Measurements from ENCODE around the gene SH3GL2.

Gene SH3GL2

DNA sequence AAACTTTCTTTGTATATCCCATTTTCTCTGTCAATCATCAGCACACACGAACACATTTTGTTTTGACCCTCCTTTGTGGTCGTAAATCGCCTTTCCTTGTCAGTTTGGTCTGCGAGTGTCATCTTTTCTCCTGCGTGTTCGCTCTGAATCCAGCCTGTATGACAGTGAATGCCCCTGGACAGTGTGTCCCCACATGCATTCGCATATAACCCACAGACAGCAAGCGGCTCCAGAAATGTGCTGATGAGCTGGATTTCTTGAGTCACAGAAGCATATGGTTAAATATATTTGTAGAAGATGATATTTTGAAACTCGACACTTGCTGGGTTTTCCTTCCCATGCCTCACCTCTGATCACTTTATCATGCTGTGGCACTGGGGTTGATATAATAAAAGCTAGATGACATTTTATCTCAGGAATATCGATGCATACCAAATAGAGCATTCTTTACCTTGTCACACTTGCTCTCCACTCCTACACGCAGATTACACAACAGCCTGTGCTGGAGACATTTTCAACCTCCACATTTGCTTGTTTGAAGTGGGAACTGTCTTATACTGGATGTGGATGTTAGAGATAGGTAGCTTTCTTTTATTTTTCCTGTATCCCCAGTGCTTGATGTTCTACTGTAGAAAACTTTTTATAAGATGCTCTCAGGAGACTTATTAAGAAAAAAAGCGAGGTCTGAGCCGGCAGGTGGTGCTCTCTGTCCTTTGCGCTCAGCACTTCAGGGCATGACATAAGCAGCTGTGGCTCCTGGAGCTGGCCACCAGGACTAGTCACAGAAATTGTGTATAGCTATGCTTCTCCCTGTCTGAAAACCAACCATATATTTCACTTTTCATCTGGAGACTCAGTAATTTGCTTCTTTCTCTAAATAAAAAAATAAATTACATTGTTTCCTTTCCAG, 215.1 kb downstream of the SH3GL2 start:
- no peaks in the 10 kb centered on the region for H3K27me3 ChIP-seq (ENCODE audit: control insufficient read depth in 1 of 2, insufficient read depth in 2 of 2, low read length in 2 of 2)
- H3K9ac ChIP-seq (ENCODE audit: low read length): no peak overlapping the region
- H3K27ac ChIP-seq (ENCODE audit: low read depth, low read length): no peak overlapping the region
- no peak overlapping the region for H3K4me3 ChIP-seq (ENCODE audit: low read depth in 1 of 2, low read length in 2 of 2)
- no peaks in the 10 kb centered on the region for H3K36me3 ChIP-seq (ENCODE audit: insufficient read depth, low read length)
- H3K4me1 ChIP-seq (ENCODE audit: insufficient read depth, low read length): no peaks in the 10 kb centered on the region
- H3K9me3 ChIP-seq (ENCODE audit: low read length): no peaks in the 10 kb centered on the region

DNA sequence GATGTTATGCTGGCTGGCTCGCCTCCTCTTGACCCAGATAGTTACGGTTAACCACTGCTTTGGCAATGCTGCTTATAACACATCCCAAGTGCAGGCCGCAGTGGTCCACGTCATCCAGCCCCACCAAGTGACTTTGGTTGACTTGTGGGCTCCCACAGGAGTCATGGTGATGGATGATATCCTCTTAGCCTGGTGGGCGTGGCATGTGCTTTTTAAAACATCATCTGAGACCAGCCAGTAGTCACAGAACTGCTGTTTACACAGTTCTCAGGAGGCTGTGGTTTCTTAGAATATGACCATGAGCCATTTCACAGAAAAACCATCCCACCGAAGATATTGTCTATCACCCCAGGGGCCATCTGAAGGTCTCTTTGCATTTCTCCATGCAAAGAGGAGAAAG, 216.9 kb downstream of the SH3GL2 start:
- Histone ChIP-seq H3K9ac (ENCODE audit: low read length) (no peak overlapping the region), H3K27me3 (ENCODE audit: control insufficient read depth in 1 of 2, insufficient read depth in 2 of 2, low read length in 2 of 2) (no peaks in the 10 kb centered on the region), H3K27ac (ENCODE audit: low read depth, low read length) (no peak overlapping the region), H3K36me3 (ENCODE audit: insufficient read depth, low read length) (no peaks in the 10 kb centered on the region), H3K9me3 (ENCODE audit: low read length) (no peaks in the 10 kb centered on the region), H3K4me3 (ENCODE audit: low read depth in 1 of 2, low read length in 2 of 2) (no peak overlapping the region), H3K4me1 (ENCODE audit: insufficient read depth, low read length) (no peaks in the 10 kb centered on the region)

DNA sequence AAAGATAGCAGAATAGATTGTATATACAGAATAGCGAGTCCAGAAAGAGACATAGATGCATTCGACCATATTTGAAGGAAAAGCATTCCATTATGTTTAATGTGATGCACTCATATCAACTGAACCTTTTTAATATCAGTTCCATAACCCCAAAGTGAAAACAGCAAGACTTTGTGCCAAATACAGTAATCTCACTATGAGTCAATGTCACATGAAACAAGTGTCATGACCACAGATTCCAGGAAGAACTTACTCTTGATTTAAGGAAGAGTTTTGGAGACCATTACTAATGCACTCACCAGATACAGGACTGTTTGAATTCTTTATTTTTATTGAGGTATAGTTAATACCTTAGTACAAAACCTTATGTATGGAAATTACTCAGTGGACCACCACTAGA, 220.5 kb downstream of the SH3GL2 start:
- no peak overlapping the region for H3K27ac ChIP-seq (ENCODE audit: low read depth, low read length)

DNA sequence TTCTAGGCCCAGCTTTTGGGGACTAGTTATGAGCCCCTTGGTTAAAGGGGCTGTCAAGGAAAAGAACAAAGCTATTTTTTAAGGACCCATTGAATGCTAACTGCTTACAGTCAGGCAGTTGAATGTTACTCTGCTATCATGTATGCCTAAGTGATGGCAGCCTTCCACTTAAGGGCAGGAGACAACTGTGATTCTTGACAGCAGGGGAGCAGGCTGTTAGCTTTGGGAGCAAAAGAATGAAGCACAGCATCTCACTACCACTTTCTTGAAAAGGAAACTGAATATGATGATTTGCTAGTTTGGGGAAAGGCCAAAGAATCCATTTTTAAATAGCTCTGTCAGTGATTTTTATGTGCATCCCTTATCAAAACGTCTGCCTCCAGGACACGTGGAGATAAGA, 221.6 kb downstream of the SH3GL2 start:
- Histone ChIP-seq H3K4me1 (ENCODE audit: insufficient read depth, low read length) (no peaks in the 10 kb centered on the region), H3K27me3 (ENCODE audit: control insufficient read depth in 1 of 2, insufficient read depth in 2 of 2, low read length in 2 of 2) (no peaks in the 10 kb centered on the region), H3K9ac (ENCODE audit: low read length) (no peak overlapping the region), H3K4me3 (ENCODE audit: low read depth in 1 of 2, low read length in 2 of 2) (no peak overlapping the region), H3K36me3 (ENCODE audit: insufficient read depth, low read length) (no peaks in the 10 kb centered on the region), H3K9me3 (ENCODE audit: low read length) (no peaks in the 10 kb centered on the region), H3K27ac (ENCODE audit: low read depth, low read length) (no peak overlapping the region)

More for the DNA sequence above, 220.5 kb downstream of the SH3GL2 start:
- Histone ChIP-seq H3K9me3 (ENCODE audit: low read length) (no peaks in the 10 kb centered on the region), H3K36me3 (ENCODE audit: insufficient read depth, low read length) (no peaks in the 10 kb centered on the region), H3K9ac (ENCODE audit: low read length) (no peak overlapping the region), H3K4me3 (ENCODE audit: low read depth in 1 of 2, low read length in 2 of 2) (no peak overlapping the region), H3K27me3 (ENCODE audit: control insufficient read depth in 1 of 2, insufficient read depth in 2 of 2, low read length in 2 of 2) (no peaks in the 10 kb centered on the region), H3K4me1 (ENCODE audit: insufficient read depth, low read length) (no peaks in the 10 kb centered on the region)

DNA sequence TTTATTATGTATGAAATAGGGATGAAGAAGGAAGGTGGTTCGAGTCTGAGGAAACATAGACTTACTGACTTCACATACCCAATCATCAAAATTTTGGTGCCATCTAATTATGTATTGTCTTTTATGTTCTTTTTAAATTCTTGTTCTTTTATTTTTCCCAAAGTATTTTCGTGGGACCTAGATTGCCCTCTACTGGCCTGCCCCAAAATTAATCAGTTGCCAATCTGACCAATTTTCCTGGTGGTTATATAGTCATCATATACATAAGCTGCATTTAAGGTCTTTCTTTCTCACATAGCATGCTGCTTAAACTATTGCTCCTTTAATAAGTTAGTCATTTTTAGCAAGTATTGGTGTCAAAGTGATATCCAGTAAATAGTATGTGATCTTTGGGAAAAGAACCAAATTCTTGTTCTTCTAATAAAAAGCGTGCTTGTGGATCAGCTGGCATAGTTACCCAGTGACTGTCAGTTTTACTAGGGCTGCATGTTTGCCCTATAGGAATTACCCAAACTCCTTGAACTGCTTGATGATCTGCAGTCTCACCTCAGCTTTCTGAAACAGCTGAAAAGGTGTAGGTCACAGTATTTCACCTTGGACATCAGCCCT, 223.5 kb downstream of the SH3GL2 start:
- Histone ChIP-seq H3K9me3 (ENCODE audit: low read length) (no peaks in the 10 kb centered on the region), H3K36me3 (ENCODE audit: insufficient read depth, low read length) (no peaks in the 10 kb centered on the region), H3K9ac (ENCODE audit: low read length) (no peak overlapping the region), H3K27me3 (ENCODE audit: control insufficient read depth in 1 of 2, insufficient read depth in 2 of 2, low read length in 2 of 2) (no peaks in the 10 kb centered on the region), H3K4me1 (ENCODE audit: insufficient read depth, low read length) (no peaks in the 10 kb centered on the region), H3K27ac (ENCODE audit: low read depth, low read length) (no peak overlapping the region), H3K4me3 (ENCODE audit: low read depth in 1 of 2, low read length in 2 of 2) (no peak overlapping the region)

DNA sequence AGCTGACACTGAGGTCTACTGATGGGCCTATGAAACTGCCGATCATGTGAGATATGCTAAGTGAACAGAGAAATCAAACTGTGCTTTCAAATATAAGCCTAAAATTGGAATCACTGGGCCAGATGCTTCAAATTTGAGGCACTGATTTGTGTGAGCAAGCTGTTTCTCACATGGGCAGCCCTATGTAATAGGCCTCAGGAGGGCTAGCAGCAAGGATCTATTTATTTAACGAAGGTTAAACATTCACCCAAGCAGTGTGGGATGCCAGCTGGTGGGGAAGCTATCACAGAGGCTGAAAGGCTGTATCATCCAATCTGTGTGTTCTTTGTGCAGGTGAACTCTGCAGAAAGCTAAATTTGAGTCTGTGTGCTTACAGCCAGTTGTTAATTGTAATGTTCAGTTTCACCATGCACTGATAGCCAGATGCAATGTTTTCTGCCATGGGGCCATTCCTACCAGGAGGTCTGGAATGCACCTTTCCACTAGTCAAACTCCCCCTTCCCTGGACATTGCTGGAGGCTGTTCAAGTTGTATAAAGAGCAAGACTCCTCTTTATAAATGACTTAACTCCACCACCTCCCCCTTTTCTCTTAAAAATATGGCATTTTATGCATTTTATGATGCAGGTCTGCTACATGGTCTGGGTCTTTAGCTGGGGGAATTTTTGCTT, 228.9 kb downstream of the SH3GL2 start:
- Histone ChIP-seq H3K4me3 (ENCODE audit: low read depth in 1 of 2, low read length in 2 of 2) (no peak overlapping the region), H3K36me3 (ENCODE audit: insufficient read depth, low read length) (no peaks in the 10 kb centered on the region), H3K27me3 (ENCODE audit: control insufficient read depth in 1 of 2, insufficient read depth in 2 of 2, low read length in 2 of 2) (no peaks in the 10 kb centered on the region), H3K27ac (ENCODE audit: low read depth, low read length) (no peak overlapping the region), H3K4me1 (ENCODE audit: insufficient read depth, low read length) (peaks cover 4% of the 10 kb centered on the region), H3K9me3 (ENCODE audit: low read length) (no peaks in the 10 kb centered on the region), H3K9ac (ENCODE audit: low read length) (no peak overlapping the region)

DNA sequence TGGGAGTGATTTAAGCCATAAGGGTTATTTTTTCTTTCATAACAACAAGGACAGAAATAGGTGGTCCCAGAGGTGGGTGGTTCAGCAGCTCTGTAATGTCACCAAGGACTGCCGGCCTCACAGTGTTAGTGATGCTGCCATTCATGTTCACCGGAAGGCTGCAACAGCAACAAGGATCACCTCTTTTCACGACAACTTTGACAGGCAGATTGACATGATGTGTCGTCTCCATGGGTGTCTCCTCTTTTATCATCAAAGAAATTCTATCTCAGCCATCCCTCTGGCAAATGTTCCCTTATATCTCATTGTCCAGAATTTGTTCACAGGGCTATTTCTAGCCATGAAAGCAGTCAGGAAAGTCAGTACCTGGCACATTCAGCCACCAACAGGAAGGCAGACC, 231.5 kb downstream of the SH3GL2 start:
- H3K4me1 ChIP-seq (ENCODE audit: insufficient read depth, low read length): peaks cover 4% of the 10 kb centered on the region
- H3K27ac ChIP-seq (ENCODE audit: low read depth, low read length): no peak overlapping the region
- no peak overlapping the region for H3K9ac ChIP-seq (ENCODE audit: low read length)
- no peaks in the 10 kb centered on the region for H3K27me3 ChIP-seq (ENCODE audit: control insufficient read depth in 1 of 2, insufficient read depth in 2 of 2, low read length in 2 of 2)
- H3K36me3 ChIP-seq (ENCODE audit: insufficient read depth, low read length): no peaks in the 10 kb centered on the region
- no peak overlapping the region for H3K4me3 ChIP-seq (ENCODE audit: low read depth in 1 of 2, low read length in 2 of 2)
- no peaks in the 10 kb centered on the region for H3K9me3 ChIP-seq (ENCODE audit: low read length)

- H3K4me1 ChIP-seq (ENCODE audit: insufficient read depth, low read length): peaks cover 4% of the 10 kb centered on the region
- H3K36me3 ChIP-seq (ENCODE audit: insufficient read depth, low read length): no peaks in the 10 kb centered on the region
- H3K4me3 ChIP-seq (ENCODE audit: low read depth in 1 of 2, low read length in 2 of 2): no peak overlapping the region
- no peak overlapping the region for H3K9ac ChIP-seq (ENCODE audit: low read length)
- H3K9me3 ChIP-seq (ENCODE audit: low read length): no peaks in the 10 kb centered on the region
- no peaks in the 10 kb centered on the region for H3K27me3 ChIP-seq (ENCODE audit: control insufficient read depth in 1 of 2, insufficient read depth in 2 of 2, low read length in 2 of 2)
- no peak overlapping the region for H3K27ac ChIP-seq (ENCODE audit: low read depth, low read length)
Measured at GRCh38 chr9:17810728-17811571, 232.1 kb downstream of the SH3GL2 start.

- H3K4me3 ChIP-seq (ENCODE audit: low read depth in 1 of 2, low read length in 2 of 2): no peak overlapping the region
- H3K9ac ChIP-seq (ENCODE audit: low read length): no peak overlapping the region
- H3K36me3 ChIP-seq (ENCODE audit: insufficient read depth, low read length): no peaks in the 10 kb centered on the region
- H3K4me1 ChIP-seq (ENCODE audit: insufficient read depth, low read length): peaks cover 4% of the 10 kb centered on the region
- H3K27ac ChIP-seq (ENCODE audit: low read depth, low read length): no peak overlapping the region
- H3K27me3 ChIP-seq (ENCODE audit: control insufficient read depth in 1 of 2, insufficient read depth in 2 of 2, low read length in 2 of 2): no peaks in the 10 kb centered on the region
- no peaks in the 10 kb centered on the region for H3K9me3 ChIP-seq (ENCODE audit: low read length)
Measured at GRCh38 chr9:17813798-17814197, 234.9 kb downstream of the SH3GL2 start.

DNA sequence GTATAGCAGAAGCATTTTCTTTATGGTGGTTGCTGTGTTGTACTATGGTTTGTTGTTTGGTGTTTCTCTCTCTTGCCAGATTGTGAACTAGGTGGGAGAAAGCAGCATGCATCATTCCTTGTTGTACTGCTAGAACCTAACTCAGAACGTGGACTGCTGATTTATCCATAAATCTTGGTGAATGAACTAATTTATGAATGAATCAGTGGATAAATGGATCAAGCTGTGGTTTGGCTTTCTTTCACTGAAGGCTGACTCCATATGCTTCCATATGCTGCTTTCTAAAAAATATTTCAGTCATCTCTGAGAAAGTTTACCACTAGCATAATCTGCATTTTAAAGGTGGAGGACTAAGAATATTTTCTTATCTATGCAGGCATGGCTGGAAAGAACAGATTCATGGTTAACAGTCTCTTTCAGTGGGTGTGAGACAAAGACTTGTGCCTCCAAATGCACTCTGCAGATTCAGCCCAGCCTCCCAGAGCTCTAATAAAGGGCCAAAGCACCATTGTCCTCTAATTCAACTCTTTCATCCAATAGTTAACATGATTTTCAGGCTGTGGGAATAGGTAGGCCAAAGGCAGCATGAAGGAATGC, 237.7 kb downstream of the SH3GL2 start:
- Histone ChIP-seq H3K36me3 (ENCODE audit: insufficient read depth, low read length) (no peaks in the 10 kb centered on the region), H3K27ac (ENCODE audit: low read depth, low read length) (no peak overlapping the region), H3K4me1 (ENCODE audit: insufficient read depth, low read length) (peaks cover 2% of the 10 kb centered on the region), H3K9me3 (ENCODE audit: low read length) (no peaks in the 10 kb centered on the region), H3K4me3 (ENCODE audit: low read depth in 1 of 2, low read length in 2 of 2) (no peak overlapping the region), H3K27me3 (ENCODE audit: control insufficient read depth in 1 of 2, insufficient read depth in 2 of 2, low read length in 2 of 2) (no peaks in the 10 kb centered on the region), H3K9ac (ENCODE audit: low read length) (no peak overlapping the region)

- Histone ChIP-seq H3K27me3 (ENCODE audit: control insufficient read depth in 1 of 2, insufficient read depth in 2 of 2, low read length in 2 of 2) (no peaks in the 10 kb centered on the region), H3K9ac (ENCODE audit: low read length) (no peak overlapping the region), H3K36me3 (ENCODE audit: insufficient read depth, low read length) (no peaks in the 10 kb centered on the region), H3K4me1 (ENCODE audit: insufficient read depth, low read length) (peaks cover 8% of the 10 kb centered on the region), H3K4me3 (ENCODE audit: low read depth in 1 of 2, low read length in 2 of 2) (no peak overlapping the region), H3K27ac (ENCODE audit: low read depth, low read length) (no peak overlapping the region), H3K9me3 (ENCODE audit: low read length) (no peaks in the 10 kb centered on the region)
Measured at GRCh38 chr9:17824191-17824590, 245.3 kb downstream of the SH3GL2 start.

All from muscle layer of colon (tissue), 2 donors.